ENCODE data around the gene CYP4A22.
"Not testable (repeated sequence)": the region's sequence is repeated elsewhere in the genome, so short reads cannot be mapped to it uniquely, and the experiment has no call there.

The CYP4A22 gene

GRCh38 chr1:47137198-47137597 is at the start of gene CYP4A22:
Gene CYP4A22, plus strand, starts transcription at chr1:47137441. Its CDS starts 45 bp downstream, at chr1:47137486.
- no peak for DNase-seq

DNA sequence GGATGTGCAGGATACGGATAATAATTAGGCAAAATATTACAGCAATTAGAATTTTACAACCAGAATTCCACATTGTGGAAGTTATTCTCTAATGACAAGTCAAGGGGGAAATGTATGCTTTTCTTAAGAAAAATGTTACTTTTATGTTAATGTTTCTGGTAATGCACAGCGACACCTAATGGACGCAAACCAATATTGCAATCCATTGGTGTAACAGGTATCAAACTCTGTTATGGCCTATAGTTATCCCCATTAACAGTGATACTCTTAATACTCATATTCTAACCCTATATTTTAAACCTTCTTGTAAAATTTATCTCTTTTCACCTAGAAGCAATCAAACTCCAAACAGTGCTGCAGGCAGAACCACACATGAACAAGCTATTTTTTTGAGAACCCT is 47.9 kb upstream of the CYP4A22 start:
- peak; percentile 8 for DNase-seq

- DNase-seq = not testable (repeated sequence)
Measured at GRCh38 chr1:47091476-47091875, 45.8 kb upstream of the CYP4A22 start.

DNA sequence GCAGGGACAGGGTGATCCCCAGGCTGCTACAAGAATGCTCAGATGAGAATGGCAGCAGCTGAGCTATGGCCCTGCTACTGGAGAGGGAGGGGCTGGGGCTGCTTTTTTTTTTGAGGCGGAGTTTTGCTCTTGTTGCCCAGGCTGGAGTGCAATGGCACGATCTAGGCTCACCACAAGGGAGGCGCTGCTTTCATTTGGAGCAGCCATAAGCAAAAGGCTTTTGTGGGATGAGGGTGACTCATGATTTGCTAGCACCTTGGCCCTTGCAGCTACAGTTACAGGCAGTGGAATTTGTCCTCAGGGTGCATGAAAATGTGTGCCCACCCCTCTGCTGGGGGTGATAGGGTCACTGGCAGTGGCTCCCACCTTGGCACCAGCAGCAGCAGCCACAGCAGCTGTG is 32.4 kb upstream of the CYP4A22 start:
- DNase-seq = no peak

GRCh38 chr1:47106792-47107191 is 30.4 kb upstream of the CYP4A22 start:
- no peak for DNase-seq

GRCh38 chr1:47107851-47108574 is 29.2 kb upstream of the CYP4A22 start:
- DNase-seq = not testable (repeated sequence)

- not testable (repeated sequence) for DNase-seq
Measured at GRCh38 chr1:47109482-47109881, 27.8 kb upstream of the CYP4A22 start.

DNA sequence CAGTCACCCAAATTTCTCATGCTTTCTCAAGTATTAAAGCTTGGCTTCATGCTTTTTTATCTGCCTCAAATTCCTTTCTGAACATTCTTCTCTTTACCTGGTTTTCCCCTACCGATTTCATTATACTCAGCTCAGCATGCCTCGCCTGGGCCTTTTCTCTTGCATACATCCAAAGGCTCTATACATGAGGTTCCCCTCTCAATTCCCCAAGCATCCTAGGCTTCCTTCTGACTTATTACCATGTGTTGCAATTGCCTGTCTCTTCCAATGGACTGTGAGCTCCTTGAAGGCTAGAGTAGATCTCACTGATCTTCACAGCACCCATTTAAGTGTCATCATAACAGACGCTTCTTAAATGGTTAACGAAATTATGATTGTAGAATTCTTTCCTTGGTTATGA is 24.1 kb upstream of the CYP4A22 start:
- DNase-seq = no peak

DNA sequence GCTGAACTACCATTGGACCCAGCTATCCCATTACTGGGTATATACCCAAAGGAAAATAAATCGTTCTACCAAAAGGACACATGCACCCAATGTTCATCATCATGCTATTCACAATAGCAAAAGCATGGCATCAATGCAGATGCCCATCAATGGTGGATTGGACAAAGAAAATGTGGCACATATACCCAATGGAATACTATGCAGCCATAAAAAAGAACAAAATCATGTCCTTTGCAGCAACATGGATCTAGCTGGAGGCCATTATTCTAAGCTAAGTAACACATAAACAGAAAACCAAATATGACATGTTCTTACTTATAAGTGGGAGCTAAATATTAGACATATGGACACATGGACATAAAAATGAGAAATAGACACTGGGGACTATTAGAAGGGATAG is 16.2 kb upstream of the CYP4A22 start:
- DNase-seq = not testable (repeated sequence)

GRCh38 chr1:47124834-47125233 is 12.4 kb upstream of the CYP4A22 start:
- DNase-seq = not testable (repeated sequence)

DNA sequence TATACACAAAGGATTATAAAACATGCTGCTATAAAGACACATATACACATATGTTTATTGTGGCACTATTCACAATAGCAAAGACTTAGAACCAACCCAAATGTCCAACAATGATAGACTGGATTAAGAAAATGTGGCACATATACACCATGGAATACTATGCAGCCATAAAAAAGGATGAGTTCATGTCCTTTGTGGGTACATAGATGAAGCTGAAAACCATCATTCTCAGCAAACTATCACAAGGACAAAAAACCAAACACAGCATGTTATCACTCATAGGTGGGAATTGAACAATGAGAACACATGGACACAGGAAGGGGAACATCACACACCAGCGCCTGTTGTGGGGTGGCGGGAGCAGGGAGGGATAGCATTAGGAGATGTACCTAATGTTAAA is 10.2 kb upstream of the CYP4A22 start:
- DNase-seq = not testable (repeated sequence)

GRCh38 chr1:47128221-47128620 is 9.0 kb upstream of the CYP4A22 start:
- DNase-seq = no peak

DNA sequence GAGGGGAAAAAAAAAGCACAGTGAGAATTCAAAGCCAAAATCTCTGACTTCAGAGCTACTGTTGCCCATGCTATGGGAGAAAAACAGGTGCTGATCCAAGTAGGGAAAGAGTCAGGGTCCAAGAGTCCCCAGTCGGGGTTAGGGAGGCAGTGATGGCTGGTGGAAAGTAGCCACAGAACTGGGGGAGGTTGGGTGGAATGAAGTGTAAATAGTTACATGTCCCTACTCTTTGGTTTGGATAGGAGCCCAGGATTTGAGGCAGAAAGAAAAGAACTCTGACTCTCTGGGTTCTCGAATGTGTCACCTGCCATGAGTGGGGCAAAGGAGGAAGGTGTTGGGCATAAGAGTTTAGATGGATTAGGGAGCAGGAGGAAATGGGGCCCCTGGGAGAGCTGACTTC is 8.4 kb upstream of the CYP4A22 start:
- not testable (repeated sequence) for DNase-seq

DNA sequence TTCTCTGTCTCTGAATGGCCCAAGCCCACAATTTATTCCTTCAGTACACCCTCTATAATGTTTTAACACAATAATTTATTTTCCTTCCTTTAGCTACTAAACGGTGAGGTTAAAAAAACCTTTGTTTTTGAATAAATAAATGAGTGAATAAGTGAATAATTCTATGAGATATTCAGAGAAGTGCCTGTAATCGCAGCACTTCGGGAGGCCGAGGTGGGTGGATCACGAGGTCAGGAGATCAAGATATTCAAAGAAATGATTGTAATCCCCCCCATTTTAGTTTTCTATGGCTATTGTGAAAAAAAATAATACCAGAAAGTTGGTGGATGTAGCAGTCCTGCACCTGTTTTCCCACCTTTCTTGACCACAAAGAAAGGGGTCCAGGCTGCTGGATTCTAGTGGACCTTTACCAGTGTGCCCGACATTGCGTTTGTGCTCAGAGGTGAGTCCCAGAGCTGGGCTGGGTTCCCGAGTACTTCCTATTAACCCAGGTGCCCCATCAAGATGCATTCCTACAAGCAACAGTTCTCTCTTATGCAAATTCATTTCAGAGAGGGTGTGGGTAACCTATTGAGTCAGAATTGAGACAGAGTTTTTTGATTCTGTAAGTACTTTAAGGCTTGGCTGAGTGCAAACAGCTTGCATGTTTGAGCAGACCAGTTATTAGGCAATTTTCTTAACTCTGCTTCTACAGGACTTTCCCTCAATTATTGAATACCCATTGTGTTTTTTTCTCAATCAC is 7.6 kb upstream of the CYP4A22 start:
- DNase-seq = not testable (repeated sequence)

DNA sequence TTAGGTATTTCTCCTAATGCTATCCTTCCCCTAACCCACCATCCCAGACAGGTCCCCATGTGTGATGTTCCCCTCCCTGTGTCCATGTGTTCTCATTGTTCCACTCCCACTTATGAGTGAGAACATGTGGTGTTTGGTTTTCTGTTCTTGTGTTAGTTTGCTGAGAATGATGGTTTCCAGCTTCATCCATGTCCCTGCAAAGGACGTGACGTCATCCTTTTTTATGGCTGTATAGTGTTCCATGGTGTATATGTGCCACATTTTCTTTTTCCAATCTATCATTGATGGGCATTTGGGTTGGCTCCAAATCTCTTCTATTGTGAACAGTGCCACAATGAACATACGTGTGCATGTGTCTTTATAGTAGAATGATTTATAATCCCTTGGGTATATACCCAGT is 4.6 kb upstream of the CYP4A22 start:
- not testable (repeated sequence) for DNase-seq

DNA sequence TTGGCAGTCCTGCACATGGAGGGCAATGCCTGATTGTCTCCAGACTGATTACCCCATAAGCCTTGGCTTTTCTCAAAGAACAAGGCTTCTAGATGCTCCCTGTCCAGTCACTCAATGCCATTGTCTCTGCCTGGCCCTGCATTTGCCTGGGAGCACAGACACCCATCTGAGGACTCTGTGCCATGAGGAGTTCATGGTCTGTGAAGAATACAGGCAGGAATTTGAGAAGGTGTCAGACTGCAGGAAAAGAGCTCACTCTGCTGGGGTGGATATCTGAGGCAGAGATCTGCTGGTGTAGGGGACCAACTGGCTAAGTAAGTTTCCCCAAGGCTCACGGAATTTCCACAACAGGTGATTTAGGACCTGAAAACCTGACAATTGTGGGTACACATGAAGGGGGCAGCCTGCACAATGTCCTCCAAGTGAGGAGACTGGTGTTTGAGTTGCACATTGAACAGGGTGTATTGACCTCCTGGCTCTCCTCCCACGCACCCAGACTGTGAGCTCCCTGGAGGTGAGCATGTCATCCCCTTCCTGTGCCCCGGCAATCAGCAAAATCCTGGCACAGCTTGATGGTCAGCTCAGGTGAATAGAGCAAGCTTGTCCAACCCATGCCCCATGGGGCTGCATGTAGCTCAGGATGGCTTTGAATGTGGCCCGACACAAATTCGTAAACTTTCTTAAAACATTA is 829 bp downstream of the CYP4A22 start:
- no peak for DNase-seq

GRCh38 chr1:47140358-47140757 is 3.1 kb downstream of the CYP4A22 start:
- not testable (repeated sequence) for DNase-seq

- not testable (repeated sequence) for DNase-seq
Measured at GRCh38 chr1:47143654-47144053, 6.4 kb downstream of the CYP4A22 start.

DNA sequence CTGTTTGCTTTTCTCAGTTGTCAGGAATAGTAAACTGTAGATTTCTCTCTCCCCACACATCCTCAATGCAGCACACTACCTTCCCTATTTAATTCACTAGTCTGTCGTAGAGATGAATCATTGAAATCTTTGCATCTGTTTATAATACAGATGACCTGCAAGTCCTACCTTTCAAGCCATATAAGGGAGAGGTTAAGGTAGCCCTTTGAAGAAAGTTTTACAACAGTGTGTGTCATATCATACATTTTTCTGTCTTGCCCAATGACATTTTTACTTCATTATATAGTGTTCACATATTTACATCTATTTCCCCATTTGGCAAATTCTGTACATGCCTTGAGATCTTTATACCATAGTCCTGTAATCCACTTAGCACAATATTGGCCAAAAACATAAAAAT is 9.3 kb downstream of the CYP4A22 start:
- not testable (repeated sequence) for DNase-seq

DNA sequence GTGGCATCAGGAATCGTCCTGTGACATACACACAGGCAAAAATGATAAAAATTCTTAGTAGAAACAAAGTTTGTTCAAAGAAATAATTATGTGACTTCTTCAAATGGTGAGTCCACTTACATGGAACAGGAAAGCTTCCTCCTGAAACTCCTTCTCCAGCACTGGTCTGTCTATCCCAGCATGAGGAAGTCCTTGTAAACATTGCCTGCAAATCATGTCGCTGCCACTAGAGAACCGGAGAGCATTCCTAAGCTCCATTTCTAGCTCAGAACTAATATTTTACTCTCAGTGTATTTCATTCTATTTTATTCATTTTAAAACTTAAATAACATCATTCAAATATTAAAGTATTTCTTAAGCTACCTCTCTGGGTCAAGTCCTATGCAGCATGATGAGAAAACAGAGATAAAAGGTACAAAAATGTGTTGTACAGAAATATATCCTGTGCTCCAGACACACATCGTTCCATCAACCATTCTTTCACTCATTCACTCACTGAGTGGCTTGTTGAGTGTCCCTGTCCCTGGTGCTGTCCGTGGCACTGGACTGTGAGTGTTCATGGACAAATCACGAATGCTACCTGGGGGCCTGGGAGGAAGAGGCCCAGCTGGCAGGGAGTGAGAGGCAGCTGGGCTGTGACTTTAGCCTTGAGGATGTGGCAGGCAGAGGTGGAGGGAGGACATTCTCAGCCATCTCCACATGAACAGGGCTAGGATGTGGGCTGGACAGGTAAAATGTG is 10.0 kb downstream of the CYP4A22 start:
- no peak for DNase-seq

GRCh38 chr1:47149162-47149561 is 11.9 kb downstream of the CYP4A22 start:
- not testable (repeated sequence) for DNase-seq

DNA sequence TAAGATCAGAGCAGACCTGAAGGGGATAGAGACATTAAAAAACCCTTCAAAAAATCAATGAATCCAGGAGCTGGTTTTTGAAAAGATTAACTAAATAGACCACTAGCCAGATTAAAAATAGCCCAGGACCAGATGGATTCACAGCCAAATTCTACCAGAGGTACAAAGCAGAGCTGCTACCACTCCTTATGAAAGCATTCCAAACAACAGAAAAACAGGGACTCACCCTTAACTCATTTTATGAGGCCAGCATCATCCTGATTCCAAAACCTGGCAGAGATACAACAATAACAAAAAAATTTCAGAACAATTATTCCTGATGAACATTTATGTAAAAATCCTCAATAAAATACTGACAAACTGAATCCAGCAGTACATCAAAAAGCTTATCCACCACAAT is 19.2 kb downstream of the CYP4A22 start:
- not testable (repeated sequence) for DNase-seq

- not testable (repeated sequence) for DNase-seq
Measured at GRCh38 chr1:47157957-47158356, 20.7 kb downstream of the CYP4A22 start.

All from activated CD4-positive, alpha-beta T cell treated with anti-CD3 and anti-CD28 coated beads, Interleukin-2, amount 50 U/mL, for 1 hour (primary cell).